Coronary artery (tissue), 2 donors: ENCODE results near the gene FBXL13.

Experiments used
- DNase-seq: peaks from one replicate; pipeline ENCODE4 v3.0.0-alpha.2; 2017; ENCODE audit warnings: low spot score
- H3K27ac ChIP-seq, 2 donors: fragments of 200-600 bp; sonication (generic); one replicate each; pipeline ENCODE4 v1.5.1; 2016 to 2019
- H3K4me3 ChIP-seq: fragments of 200-600 bp; sonication (generic); 2 replicates; pipeline ENCODE4 v1.5.1; 2016; ENCODE audit warnings: mild to moderate bottlenecking, moderate library complexity
- TF ChIP-seq, protein P1 (sequence below): fragments of 200-600 bp; sonication (generic); IDR thresholded peaks from one replicate; pipeline ENCODE4 v1.5.1; 2019; ENCODE audit warnings: antibody characterized with exemption

The FBXL13 gene

DNA sequence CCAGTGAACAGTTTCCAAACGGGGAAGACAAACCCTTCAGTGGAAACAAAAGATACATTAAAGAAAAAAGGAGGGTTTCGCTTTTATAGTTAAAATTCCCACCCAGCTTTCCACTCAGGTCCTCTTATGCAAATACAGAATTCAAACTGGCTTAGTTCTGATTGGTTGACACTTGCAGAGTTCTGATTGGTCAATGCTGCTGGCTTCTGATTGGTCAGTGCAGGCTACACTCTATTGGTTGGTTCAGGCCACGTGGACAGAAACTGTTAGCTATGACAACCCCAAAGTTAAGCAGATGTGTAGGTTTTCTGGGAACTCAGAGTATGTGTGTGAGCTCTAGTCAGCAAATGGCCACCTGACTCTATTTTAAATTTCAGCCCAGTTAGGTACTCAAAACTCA is 80.0 kb downstream of the FBXL13 start:
- Histone ChIP-seq H3K27ac (no peak overlapping the region), H3K4me3 (no peak overlapping the region)
- TF ChIP-seq, protein P1, sequence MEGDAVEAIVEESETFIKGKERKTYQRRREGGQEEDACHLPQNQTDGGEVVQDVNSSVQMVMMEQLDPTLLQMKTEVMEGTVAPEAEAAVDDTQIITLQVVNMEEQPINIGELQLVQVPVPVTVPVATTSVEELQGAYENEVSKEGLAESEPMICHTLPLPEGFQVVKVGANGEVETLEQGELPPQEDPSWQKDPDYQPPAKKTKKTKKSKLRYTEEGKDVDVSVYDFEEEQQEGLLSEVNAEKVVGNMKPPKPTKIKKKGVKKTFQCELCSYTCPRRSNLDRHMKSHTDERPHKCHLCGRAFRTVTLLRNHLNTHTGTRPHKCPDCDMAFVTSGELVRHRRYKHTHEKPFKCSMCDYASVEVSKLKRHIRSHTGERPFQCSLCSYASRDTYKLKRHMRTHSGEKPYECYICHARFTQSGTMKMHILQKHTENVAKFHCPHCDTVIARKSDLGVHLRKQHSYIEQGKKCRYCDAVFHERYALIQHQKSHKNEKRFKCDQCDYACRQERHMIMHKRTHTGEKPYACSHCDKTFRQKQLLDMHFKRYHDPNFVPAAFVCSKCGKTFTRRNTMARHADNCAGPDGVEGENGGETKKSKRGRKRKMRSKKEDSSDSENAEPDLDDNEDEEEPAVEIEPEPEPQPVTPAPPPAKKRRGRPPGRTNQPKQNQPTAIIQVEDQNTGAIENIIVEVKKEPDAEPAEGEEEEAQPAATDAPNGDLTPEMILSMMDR, result no peak
- DNase-seq, result no peak

DNA sequence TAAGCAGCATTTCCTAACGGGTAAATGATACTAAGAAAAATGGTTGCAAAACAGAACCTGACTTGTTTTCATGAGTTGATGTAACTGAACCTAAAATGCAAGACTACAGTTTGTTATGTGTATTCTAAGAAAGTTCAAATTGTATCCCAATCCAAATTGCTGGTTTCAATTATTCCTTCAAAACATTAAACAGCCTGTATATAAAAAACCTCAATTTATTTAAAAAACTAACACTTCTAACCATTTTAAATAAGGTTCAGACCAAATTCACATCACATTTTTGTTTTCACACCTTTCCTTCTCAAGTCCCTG is 80.9 kb downstream of the FBXL13 start:
- TF ChIP-seq, protein P1, result no peak
- peak overlapping the region; percentile 36 to 85 for H3K27ac ChIP-seq
- no peak for DNase-seq
- no peak overlapping the region for H3K4me3 ChIP-seq

DNA sequence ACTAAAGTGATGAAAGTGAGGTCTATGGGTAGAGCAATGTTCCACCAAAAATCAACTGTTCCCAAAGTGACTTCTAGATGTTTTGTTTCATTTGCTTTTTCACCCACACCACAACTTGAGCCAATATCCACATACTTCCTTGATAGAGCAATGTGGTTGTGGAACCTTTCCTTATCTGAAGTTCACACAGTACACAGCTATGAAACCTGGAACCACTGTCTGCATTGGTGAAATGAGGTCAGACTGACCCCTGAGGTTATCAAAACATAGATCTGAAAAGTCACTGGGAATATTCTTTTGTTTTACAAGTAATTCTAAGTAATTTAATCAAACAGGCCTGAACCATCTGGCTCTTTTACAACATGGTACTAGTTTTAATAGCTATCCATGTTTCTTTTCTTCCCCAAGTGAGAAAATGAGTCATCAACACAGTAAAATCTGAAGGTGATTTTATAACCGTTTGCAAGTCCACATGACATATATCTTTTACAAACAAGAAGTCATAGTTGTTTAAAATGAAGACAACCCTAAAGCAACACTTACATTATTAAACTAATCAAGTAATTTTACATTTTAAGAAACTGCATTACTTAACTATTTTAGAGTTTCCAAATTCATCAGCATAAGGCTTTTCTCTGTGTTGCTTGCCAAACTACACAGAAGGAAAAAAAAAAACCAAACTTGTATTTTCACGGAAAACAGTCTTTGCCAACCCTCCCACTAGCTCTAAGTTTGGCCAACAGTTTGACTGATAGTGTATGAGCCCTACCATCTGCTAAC is 81.5 kb downstream of the FBXL13 start:
- DNase-seq, result no peak
- Histone ChIP-seq H3K27ac (peak overlapping the region; percentile 67 to 85), H3K4me3 (peak overlapping the region; percentile 31)
- TF ChIP-seq, protein P1, result no peak

DNA sequence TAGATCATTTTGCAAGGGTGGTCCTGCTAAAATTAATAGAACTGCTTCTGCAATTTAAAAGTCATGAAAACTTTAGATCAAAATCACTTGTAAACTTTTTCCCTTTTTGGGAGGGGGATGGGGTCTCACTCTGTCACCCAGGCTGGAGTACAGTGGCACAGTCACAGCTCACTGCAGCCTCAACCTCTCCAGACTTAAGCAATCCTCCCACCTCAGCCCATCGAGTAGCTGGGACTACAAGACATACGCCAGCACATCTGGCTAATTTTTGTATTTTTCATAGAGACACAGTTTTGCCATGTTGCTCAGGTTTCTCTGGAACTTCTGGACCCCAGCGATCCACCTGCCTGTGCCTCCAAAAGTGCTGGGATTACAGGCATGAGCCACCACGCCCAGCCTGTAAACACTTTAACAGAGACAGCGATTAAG is 82.1 kb downstream of the FBXL13 start:
- Histone ChIP-seq H3K27ac (peak overlapping the region; percentile 67 to 85), H3K4me3 (peak overlapping the region; percentile 31)
- TF ChIP-seq, protein P1, result no peak
- no peak for DNase-seq

DNA sequence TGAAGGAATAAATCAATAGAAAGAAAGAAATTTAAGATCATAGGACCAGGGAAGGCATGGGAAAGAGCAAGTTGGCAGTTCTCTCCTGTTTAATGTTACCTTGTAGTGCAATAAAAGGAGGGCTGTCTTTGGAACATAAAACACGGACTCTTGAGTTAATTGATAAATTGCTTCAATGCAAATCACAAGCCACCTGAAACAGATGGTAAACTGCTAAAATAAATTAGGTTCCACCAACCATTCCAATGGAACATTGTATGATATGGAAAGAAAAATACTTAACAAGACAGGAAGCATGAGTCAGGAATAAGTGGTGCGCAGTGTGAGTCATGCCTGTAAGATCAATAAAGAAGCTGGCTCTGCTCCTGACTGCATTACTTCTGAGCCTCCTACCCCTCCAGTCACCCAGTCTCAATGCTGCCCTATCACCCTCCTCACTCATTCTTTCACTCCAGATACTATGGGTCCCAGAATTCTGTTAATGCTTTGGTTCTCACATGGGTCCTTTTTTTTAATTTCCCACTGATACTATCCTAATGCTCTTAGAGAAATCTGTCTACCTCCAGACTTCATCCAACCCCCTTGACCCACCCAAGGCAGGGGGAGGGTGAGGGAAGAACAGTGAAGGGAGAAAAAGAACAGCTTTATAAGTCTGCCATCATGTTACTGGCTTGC is 82.9 kb downstream of the FBXL13 start:
- TF ChIP-seq, protein P1, result no peak
- Histone ChIP-seq H3K4me3 (no peak overlapping the region), H3K27ac (peak overlapping the region; percentile 67 to 85)
- DNase-seq, result no peak

DNA sequence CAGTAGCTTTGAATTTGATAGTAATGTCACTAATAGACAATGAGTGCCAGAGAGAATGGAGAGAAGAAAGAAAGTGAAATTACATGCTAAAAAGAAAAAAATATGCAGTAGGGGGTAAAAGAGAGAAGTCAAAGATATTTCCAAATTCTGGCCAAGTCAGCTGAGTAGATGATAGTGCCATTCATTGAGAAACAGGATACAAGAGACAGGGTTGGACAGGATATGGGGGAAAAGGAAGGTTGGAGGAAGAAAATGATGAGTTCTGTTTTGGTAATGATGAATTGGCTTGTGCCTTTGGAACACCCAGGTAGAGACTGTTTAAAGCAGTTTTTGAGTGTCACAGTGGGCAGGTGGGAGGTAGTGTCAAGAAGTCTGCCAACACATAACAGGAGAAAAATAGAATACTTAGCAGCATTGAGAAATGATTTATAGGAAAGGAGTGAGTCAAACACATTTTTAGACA is 83.5 kb downstream of the FBXL13 start:
- H3K4me3 ChIP-seq, result no peak overlapping the region
- no peak for DNase-seq
- peak overlapping the region; percentile 67 to 85 for H3K27ac ChIP-seq
- TF ChIP-seq, protein P1, result no peak

DNA sequence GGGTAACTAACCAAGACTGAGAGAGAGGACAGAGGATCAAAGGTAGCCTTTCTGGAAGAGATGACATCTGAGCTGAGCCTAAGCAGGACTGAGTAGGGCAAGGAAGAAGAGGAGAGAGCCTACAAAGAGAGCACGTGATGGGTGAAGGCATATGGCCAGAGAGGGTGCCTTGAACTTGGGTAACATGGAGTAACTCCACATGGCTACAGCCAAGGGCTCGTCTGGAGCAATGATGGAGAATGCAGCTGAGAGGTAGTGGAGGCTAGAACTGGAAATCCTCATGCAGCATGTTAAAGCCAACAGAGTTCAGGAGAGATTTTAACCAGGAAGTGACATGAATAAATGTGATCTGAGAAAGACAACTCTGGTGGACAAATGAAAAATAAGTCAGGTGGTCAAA is 84.0 kb downstream of the FBXL13 start:
- Histone ChIP-seq H3K4me3 (no peak overlapping the region), H3K27ac (peak overlapping the region; percentile 67 to 85)
- TF ChIP-seq, protein P1, result no peak
- no peak for DNase-seq
